K562 (cell line): Measurements from ENCODE around the gene RPL29.

Experiments used
- CTCF ChIP-seq, 3 experiments: IDR thresholded peaks in 2 of 3; conservative IDR thresholded peaks in 1 of 3; 2 replicates each; pipeline ENCODE4 v1.5.1; 2011 to 2012; ENCODE audit warnings: low read length in 3 of 3, mild to moderate bottlenecking in 3 of 3, control low read depth in 2 of 3, improper control_type of control experiment in 1 of 3, inconsistent platforms in 1 of 3, low read depth in 1 of 3, mixed read lengths in 1 of 3, moderate library complexity in 1 of 3; ENCODE audit not compliant: insufficient read depth in 2 of 3
- JUNB ChIP-seq: fragments of 450-650 bp; formaldehyde crosslinking; conservative IDR thresholded peaks from 2 replicates; pipeline ENCODE4 v1.4.0; 2020; ENCODE audit warnings: mild to moderate bottlenecking
- MECOM ChIP-seq: fragments of 250-450 bp; sonication (Bioruptor Pico); IDR thresholded peaks from 2 replicates; pipeline ENCODE4 v1.8.0; 2022; ENCODE audit warnings: inconsistent platforms
- POLR2AphosphoS5 ChIP-seq: IDR thresholded peaks from 2 replicates; pipeline ENCODE4 v1.6.1; 2011; ENCODE audit warnings: mild to moderate bottlenecking, low read depth, low read length, moderate library complexity; ENCODE audit not compliant: control insufficient read depth, insufficient read depth
- SNRNP70 ChIP-seq: fragments of 200-400 bp; formaldehyde crosslinking; optimal IDR thresholded peaks from 2 replicates; pipeline ENCODE3; 2017; ENCODE audit warnings: low read depth, low read length
- ZBTB1 ChIP-seq: sonication (generic); formaldehyde crosslinking; IDR thresholded peaks from 2 replicates; pipeline ENCODE4 v1.8.1; 2023; ENCODE audit warnings: missing genetic modification reagents, low read depth, mild to moderate bottlenecking, borderline replicate concordance

DNA sequence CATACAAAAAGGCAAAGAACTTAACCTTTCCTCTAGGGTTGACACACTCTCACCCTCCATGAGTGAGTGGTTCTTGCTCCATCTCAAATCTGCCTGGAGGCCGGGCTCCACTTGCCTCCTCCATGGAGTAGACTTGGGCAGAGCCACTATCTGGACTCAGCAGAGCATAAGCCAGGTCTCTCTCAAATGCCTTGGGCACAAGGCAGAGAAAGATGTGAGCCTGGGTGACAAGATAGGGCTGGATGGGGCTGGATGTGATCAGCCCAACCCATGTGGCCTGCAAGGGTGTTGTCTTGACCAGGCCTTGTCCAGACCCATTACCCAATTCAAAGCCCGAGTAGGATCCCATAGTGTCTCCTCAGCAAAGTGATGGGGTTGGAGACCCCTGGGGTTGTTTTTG, 4.2 kb upstream of the RPL29 start:
- TF ChIP-seq JUNB (CRISPR knock-in tag) (no peak), MECOM (no peak), SNRNP70 (no peak), CTCF (IDR thresholded peaks at IDR 0.05 in 2 of 3, conservative IDR thresholded peaks at IDR 0.05 in 1 of 3; ENCODE audit: insufficient read depth in 2 of 3, low read depth in 1 of 3, low read length in 3 of 3) (no peak), ZBTB1 (CRISPR knock-in tag) (no peak), POLR2AphosphoS5 (peak; percentile 57; the same call in 1 of the 2 replicates)
